K562 (cell line): ENCODE data around the gene ZNF322. TPM values are rescaled to one million over a fixed set of nuclear protein-coding genes. Genes with fewer than 3 reads are reported as not detected.
A peak's percentile ranks its signal among the peaks of the same experiment; 100 is the strongest.

Experiments used
- ARID1B ChIP-seq: fragments of 450-650 bp; IDR thresholded peaks from 2 replicates; pipeline ENCODE4 v1.6.1; 2016; ENCODE audit warnings: antibody characterized with exemption, mild to moderate bottlenecking, inconsistent platforms
- CREB1 ChIP-seq, 2 experiments: sonication (generic) in 1 of 2; formaldehyde crosslinking in 1 of 2; IDR thresholded peaks; 2 replicates each; pipeline versions ENCODE4 v1.6.1 to v1.8.0; 2012 to 2022; ENCODE audit warnings: inconsistent platforms in 1 of 2, mild to moderate bottlenecking in 1 of 2, missing genetic modification reagents in 1 of 2, moderate library complexity in 1 of 2
- CTBP1 ChIP-seq: fragments of 450-650 bp; IDR thresholded peaks from 2 replicates; pipeline ENCODE4 v1.6.1; 2016; ENCODE audit warnings: borderline replicate concordance
- FOXJ2 ChIP-seq: fragments of 200-800 bp; sonication (Bioruptor generic); IDR thresholded peaks from 2 replicates; pipeline ENCODE4 v1.6.1; 2016; ENCODE audit warnings: missing genetic modification characterization, missing compliant biosample characterization
- FOXJ3 ChIP-seq: sonication (generic); formaldehyde crosslinking; IDR thresholded peaks from 2 replicates; pipeline ENCODE4 v1.4.0; 2020; ENCODE audit warnings: mild to moderate bottlenecking, missing genetic modification reagents
- FOXO4 ChIP-seq: fragments of 450-650 bp; formaldehyde crosslinking; IDR thresholded peaks from 2 replicates; pipeline ENCODE4 v1.4.0; 2020; ENCODE audit warnings: mild to moderate bottlenecking, moderate library complexity
- HMG20A ChIP-seq: fragments of 450-650 bp; formaldehyde crosslinking; conservative IDR thresholded peaks from 2 replicates; pipeline ENCODE4 v1.4.0; 2020; ENCODE audit warnings: mild to moderate bottlenecking, mixed read lengths
- MCM7 ChIP-seq, 2 experiments: fragments of 450-650 bp; IDR thresholded peaks; 2 replicates each; pipeline ENCODE4 v1.6.1; 2016 to 2018
- MYNN ChIP-seq, 2 experiments: sonication (generic); formaldehyde crosslinking in 1 of 2; IDR thresholded peaks; 2 replicates each; pipeline versions ENCODE4 v1.5.0 to v1.6.1; 2016 to 2020; ENCODE audit warnings: antibody characterized with exemption in 1 of 2, missing genetic modification reagents in 1 of 2
- NR1H2 ChIP-seq: sonication (generic); formaldehyde crosslinking; IDR thresholded peaks from 2 replicates; pipeline ENCODE4 v1.4.0; 2020; ENCODE audit warnings: mild to moderate bottlenecking, missing genetic modification reagents
- PHF21A ChIP-seq: fragments of 450-650 bp; IDR thresholded peaks from 2 replicates; pipeline ENCODE4 v1.6.1; 2017; ENCODE audit warnings: low read depth, borderline replicate concordance
- PHF8 ChIP-seq: fragments of 200-600 bp; sonication (generic); IDR thresholded peaks from 2 replicates; pipeline ENCODE4 v1.6.1; 2012; ENCODE audit warnings: mixed run types, mild to moderate bottlenecking, inconsistent platforms, low read length, moderate library complexity, borderline replicate concordance
- POLR2AphosphoS2 ChIP-seq: IDR thresholded peaks from 2 replicates; pipeline ENCODE4 v1.6.1; 2012; ENCODE audit warnings: low read length, improper control_type of control experiment
- PRMT5 ChIP-seq: sonication (generic); formaldehyde crosslinking; IDR thresholded peaks from 2 replicates; pipeline ENCODE4 v1.5.0; 2020; ENCODE audit warnings: missing genetic modification reagents
- RBM22 ChIP-seq: fragments of 200-400 bp; formaldehyde crosslinking; IDR thresholded peaks from 2 replicates; pipeline ENCODE4 v1.6.1; 2018; ENCODE audit warnings: low read length, low read depth; ENCODE audit not compliant: poor library complexity, severe bottlenecking
- RBM39 ChIP-seq: fragments of 200-400 bp; formaldehyde crosslinking; optimal IDR thresholded peaks from 2 replicates; pipeline ENCODE3; 2018; ENCODE audit warnings: low read depth, low read length
- SP1 ChIP-seq: sonication (generic); formaldehyde crosslinking; IDR thresholded peaks from 2 replicates; pipeline ENCODE4 v1.8.1; 2022; ENCODE audit warnings: mild to moderate bottlenecking, missing genetic modification reagents
- SRSF7 ChIP-seq: fragments of 200-400 bp; formaldehyde crosslinking; optimal IDR thresholded peaks from 2 replicates; pipeline ENCODE3; 2017; ENCODE audit warnings: mild to moderate bottlenecking, low read depth, low read length
- USF2 ChIP-seq: sonication (generic); formaldehyde crosslinking; IDR thresholded peaks from 2 replicates; pipeline ENCODE4 v1.5.0; 2020; ENCODE audit warnings: missing genetic modification reagents
- ZNF133 ChIP-seq: fragments of 250-450 bp; sonication (Bioruptor Pico); IDR thresholded peaks from 2 replicates; pipeline ENCODE4 v1.4.0; 2020; ENCODE audit warnings: mild to moderate bottlenecking
- ZNF174 ChIP-seq: fragments of 250-450 bp; sonication (Bioruptor Pico); IDR thresholded peaks from 2 replicates; pipeline ENCODE4 v1.4.0; 2020; ENCODE audit warnings: mild to moderate bottlenecking
- ZNF347 ChIP-seq: fragments of 450-650 bp; formaldehyde crosslinking; IDR thresholded peaks from 2 replicates; pipeline ENCODE4 v1.4.0; 2020; ENCODE audit warnings: low read depth, mild to moderate bottlenecking, moderate library complexity
- ZNF507 ChIP-seq: conservative IDR thresholded peaks from 2 replicates; pipeline ENCODE4 v1.6.1; 2017; ENCODE audit warnings: missing genetic modification characterization, missing compliant biosample characterization
- ZZZ3 ChIP-seq: fragments of 450-650 bp; IDR thresholded peaks from 2 replicates; pipeline ENCODE4 v1.6.1; 2016; ENCODE audit warnings: antibody characterized with exemption, mild to moderate bottlenecking, moderate library complexity
- polyA plus RNA-seq, 8 experiments: library from polyadenylated mRNA; depleted of rRNA in 4 of 8; stranded (reverse) in 5 of 8; unstranded in 3 of 8; fragments of >200 nt; fragmentation: Nextera tagmentation in 2 of 8; fragmentation: Illumina TruSeq in 1 of 8; extraction: Ambion mirVana in 2 of 8; extraction: Trizol in 1 of 8; gene quantifications; 2 replicates each; pipeline versions ENCODE4 v1.2.1 to v1.2.3, GENCODE V29; 2011 to 2014; ENCODE audit warnings: inconsistent platforms in 1 of 8, missing spikeins in 1 of 8
- total RNA-seq, 7 experiments: library from RNA; depleted of rRNA in 6 of 7; stranded (reverse); fragments of >200 nt in 6 of 7; fragmentation: Illumina TruSeq in 2 of 7; extraction: Trizol in 2 of 7; gene quantifications; 2 replicates each; pipeline versions ENCODE4 v1.2.1 to v1.2.3, GENCODE V29; 2011 to 2021; ENCODE audit warnings: low replicate concordance in 1 of 7
- TF ChIP-seq, protein P1 (sequence below), 2 experiments: fragments of 450-650 bp; IDR thresholded peaks; 2 replicates each; pipeline ENCODE4 v1.6.1; 2016
- TF ChIP-seq, protein P2 (sequence below): fragments of 450-650 bp; IDR thresholded peaks from 2 replicates; pipeline ENCODE4 v1.6.1; 2018; ENCODE audit warnings: mild to moderate bottlenecking, low read depth; ENCODE audit not compliant: partially characterized antibody

The ZNF322 gene
- total and polyA plus RNA-seq, 9 of the 15 experiments (the other 6 are each of a cell fraction or from before 2014, with no cell fraction given), result 4.7 to 31.2 (median 18.7) TPM

DNA sequence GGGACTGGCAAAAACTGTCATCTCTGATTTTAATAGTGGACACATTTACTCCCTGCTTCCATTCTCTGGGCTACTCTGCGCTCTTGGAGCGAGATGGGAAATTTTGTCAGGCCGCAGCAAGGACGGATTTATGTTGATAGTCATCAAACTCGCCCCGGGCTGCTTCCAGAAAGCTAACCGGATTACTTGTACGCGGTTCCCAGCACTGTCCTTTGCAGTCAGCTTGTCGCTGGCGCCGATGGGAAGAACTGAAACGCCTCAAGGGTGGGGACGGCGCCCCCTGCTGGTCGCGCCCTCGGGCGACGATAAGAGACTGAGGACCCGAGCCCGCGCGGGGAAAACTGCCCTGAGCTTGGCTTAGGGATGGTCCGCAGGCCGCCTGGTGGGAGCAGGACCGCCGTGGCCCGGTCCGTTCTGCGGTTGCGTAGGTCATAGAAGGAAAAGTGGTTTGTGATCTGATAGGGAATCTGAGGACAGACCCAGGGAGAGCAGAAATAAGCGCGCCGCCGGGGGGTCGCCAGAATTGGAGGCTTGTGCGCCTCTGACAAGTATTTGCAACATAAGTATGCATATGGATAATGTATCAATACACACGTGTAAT lies 63.8 kb downstream of the ZNF322 start (continued):
- TF ChIP-seq RBM22, result peak; percentile 69
- no peak for TF ChIP-seq ZNF507 (tag)
- no peak for TF ChIP-seq PHF8
- no peak for TF ChIP-seq PRMT5 (CRISPR knock-in tag)
- TF ChIP-seq MCM7 (IDR thresholded peaks at IDR 0.05), result no peak
- peak; percentile 56; the same call in 1 of the 2 replicates for TF ChIP-seq ARID1B
- no peak for TF ChIP-seq HMG20A (CRISPR knock-in tag)
- no peak for TF ChIP-seq ZNF133 (CRISPR knock-in tag)
- peak; percentile 51; the same call in 1 of the 2 replicates for TF ChIP-seq CREB1 (IDR thresholded peaks at IDR 0.05)
- peak; percentile 68; the same call in 1 of the 2 replicates for TF ChIP-seq CREB1 (CRISPR knock-in tag; IDR thresholded peaks at IDR 0.05)
- peak; percentile 32 for TF ChIP-seq RBM39
- peak; percentile 81 for TF ChIP-seq MYNN (IDR thresholded peaks at IDR 0.05)
- no peak for TF ChIP-seq MYNN (CRISPR knock-in tag; IDR thresholded peaks at IDR 0.05)
- no peak for TF ChIP-seq FOXJ2 (tag)
- TF ChIP-seq ZZZ3, result no peak
- TF ChIP-seq FOXO4, result no peak
- peak; percentile 71; the same call in 1 of the 2 replicates for TF ChIP-seq PHF21A
- TF ChIP-seq POLR2AphosphoS2, result no peak
- no peak for TF ChIP-seq ZNF347 (CRISPR knock-in tag)
- peak; percentile 94 for TF ChIP-seq CTBP1
- TF ChIP-seq ZNF174 (CRISPR knock-in tag), result no peak
- TF ChIP-seq SRSF7, result no peak
- TF ChIP-seq USF2 (CRISPR knock-in tag), result no peak
- TF ChIP-seq, protein P1, sequence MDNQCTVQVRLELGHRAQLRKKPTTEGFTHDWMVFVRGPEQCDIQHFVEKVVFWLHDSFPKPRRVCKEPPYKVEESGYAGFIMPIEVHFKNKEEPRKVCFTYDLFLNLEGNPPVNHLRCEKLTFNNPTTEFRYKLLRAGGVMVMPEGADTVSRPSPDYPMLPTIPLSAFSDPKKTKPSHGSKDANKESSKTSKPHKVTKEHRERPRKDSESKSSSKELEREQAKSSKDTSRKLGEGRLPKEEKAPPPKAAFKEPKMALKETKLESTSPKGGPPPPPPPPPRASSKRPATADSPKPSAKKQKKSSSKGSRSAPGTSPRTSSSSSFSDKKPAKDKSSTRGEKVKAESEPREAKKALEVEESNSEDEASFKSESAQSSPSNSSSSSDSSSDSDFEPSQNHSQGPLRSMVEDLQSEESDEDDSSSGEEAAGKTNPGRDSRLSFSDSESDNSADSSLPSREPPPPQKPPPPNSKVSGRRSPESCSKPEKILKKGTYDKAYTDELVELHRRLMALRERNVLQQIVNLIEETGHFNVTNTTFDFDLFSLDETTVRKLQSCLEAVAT (IDR thresholded peaks at IDR 0.05), result peak; percentile 60 to 84; a peak in 2 of 4 replicates
- TF ChIP-seq SP1 (CRISPR knock-in tag), result peak; percentile 80
- TF ChIP-seq NR1H2, result no peak
- TF ChIP-seq, protein P2, sequence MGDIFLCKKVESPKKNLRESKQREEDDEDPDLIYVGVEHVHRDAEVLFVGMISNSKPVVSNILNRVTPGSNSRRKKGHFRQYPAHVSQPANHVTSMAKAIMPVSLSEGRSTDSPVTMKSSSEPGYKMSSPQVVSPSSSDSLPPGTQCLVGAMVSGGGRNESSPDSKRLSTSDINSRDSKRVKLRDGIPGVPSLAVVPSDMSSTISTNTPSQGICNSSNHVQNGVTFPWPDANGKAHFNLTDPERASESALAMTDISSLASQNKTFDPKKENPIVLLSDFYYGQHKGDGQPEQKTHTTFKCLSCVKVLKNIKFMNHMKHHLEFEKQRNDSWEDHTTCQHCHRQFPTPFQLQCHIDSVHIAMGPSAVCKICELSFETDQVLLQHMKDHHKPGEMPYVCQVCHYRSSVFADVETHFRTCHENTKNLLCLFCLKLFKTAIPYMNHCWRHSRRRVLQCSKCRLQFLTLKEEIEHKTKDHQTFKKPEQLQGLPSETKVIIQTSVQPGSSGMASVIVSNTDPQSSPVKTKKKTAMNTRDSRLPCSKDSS, result no peak
- TF ChIP-seq FOXJ3 (CRISPR knock-in tag), result no peak
